Nephron progenitor cell (in vitro differentiated cells): ENCODE measurements around the gene TSPEAR.
A peak's percentile ranks its signal among the peaks of the same experiment; 100 is the strongest.
"Not testable (repeated sequence)": the region's sequence is repeated elsewhere in the genome, so short reads cannot be mapped to it uniquely, and the experiment has no call there.

Source experiments
- DNase-seq: peaks from one replicate; pipeline ENCODE4 v3.0.0; 2021
- H3K27ac Mint-ChIP-seq: 2 replicates; pipeline ENCODE4 v1.8.0; 2021; ENCODE audit warnings: mild to moderate bottlenecking, moderate library complexity, mixed read lengths
- H3K27me3 Mint-ChIP-seq: 2 replicates; pipeline ENCODE4 v1.8.0; 2021; ENCODE audit warnings: mild to moderate bottlenecking, low read depth, mixed read lengths; ENCODE audit not compliant: poor library complexity
- H3K36me3 Mint-ChIP-seq: 2 replicates; pipeline ENCODE4 v1.8.0; 2021; ENCODE audit warnings: low read depth, mixed read lengths
- H3K4me1 Mint-ChIP-seq: 2 replicates; pipeline ENCODE4 v1.8.0; 2021; ENCODE audit warnings: mixed read lengths
- H3K4me3 Mint-ChIP-seq: 2 replicates; pipeline ENCODE4 v1.8.0; 2021; ENCODE audit warnings: mild to moderate bottlenecking, moderate library complexity, mixed read lengths
- H3K9me3 Mint-ChIP-seq: 2 replicates; pipeline ENCODE4 v1.8.0; 2021; ENCODE audit warnings: mild to moderate bottlenecking, moderate library complexity, mixed read lengths
- TF ChIP-seq, protein P1 (sequence below): fragments of 200-600 bp; sonication (generic); IDR thresholded peaks from 2 replicates; pipeline ENCODE4 v1.5.0; 2021; ENCODE audit warnings: antibody characterized with exemption

The TSPEAR gene

GRCh38 chr21:44687671-44688070 lies 23.7 kb downstream of the TSPEAR start:
- H3K9me3 Mint-ChIP-seq, result peaks cover 14% of the 10 kb centered on the region
- H3K4me3 Mint-ChIP-seq, result no peak overlapping the region
- peaks cover 5% of the 10 kb centered on the region for H3K36me3 Mint-ChIP-seq
- H3K27ac Mint-ChIP-seq, result no peak overlapping the region
- TF ChIP-seq, protein P1, sequence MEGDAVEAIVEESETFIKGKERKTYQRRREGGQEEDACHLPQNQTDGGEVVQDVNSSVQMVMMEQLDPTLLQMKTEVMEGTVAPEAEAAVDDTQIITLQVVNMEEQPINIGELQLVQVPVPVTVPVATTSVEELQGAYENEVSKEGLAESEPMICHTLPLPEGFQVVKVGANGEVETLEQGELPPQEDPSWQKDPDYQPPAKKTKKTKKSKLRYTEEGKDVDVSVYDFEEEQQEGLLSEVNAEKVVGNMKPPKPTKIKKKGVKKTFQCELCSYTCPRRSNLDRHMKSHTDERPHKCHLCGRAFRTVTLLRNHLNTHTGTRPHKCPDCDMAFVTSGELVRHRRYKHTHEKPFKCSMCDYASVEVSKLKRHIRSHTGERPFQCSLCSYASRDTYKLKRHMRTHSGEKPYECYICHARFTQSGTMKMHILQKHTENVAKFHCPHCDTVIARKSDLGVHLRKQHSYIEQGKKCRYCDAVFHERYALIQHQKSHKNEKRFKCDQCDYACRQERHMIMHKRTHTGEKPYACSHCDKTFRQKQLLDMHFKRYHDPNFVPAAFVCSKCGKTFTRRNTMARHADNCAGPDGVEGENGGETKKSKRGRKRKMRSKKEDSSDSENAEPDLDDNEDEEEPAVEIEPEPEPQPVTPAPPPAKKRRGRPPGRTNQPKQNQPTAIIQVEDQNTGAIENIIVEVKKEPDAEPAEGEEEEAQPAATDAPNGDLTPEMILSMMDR, result no peak
- DNase-seq, result no peak
- H3K27me3 Mint-ChIP-seq, result peaks cover 28% of the 10 kb centered on the region
- peaks cover 23% of the 10 kb centered on the region for H3K4me1 Mint-ChIP-seq

DNA sequence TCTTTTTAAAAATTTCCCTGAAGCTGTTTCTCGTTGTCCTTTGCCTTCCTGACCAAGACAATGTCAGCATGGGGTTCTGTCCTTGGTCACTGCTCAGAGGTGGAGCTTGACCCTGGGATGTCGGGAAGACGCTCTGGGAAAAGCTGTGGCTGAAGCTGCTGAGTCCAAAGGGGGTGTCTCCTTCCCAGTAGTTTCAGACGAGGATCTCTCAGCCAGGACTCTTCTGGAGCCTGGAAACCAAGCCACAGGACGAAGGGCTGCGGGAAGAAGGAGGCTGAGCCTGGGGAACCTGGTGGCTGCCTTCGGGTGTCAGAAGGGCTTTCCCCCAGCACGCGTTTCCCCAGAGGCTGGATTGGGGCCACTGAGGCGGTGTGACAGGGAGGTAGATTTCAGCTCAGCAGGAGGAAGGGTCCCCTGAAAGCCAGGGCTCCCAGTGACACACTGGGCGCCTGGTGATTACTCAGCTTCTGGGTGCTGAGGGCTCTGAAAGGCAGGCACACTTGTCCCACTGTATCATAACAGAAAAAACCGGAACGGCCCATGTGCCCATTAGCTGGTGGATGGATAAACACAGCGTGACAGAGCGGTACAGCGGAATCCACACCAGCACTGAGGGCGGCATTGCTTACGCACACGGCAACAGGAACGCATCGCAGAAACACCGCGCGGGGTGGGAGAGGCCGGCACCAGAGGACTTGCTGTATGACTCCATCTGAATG lies 24.4 kb downstream of the TSPEAR start:
- TF ChIP-seq, protein P1, result no peak
- Mint-ChIP-seq H3K27ac (peak overlapping the region; percentile 43), H3K9me3 (peaks cover 7% of the 10 kb centered on the region), H3K27me3 (peaks cover 35% of the 10 kb centered on the region), H3K4me3 (no peak overlapping the region), H3K4me1 (peaks cover 23% of the 10 kb centered on the region), H3K36me3 (no peaks in the 10 kb centered on the region)
- DNase-seq, result no peak

DNA sequence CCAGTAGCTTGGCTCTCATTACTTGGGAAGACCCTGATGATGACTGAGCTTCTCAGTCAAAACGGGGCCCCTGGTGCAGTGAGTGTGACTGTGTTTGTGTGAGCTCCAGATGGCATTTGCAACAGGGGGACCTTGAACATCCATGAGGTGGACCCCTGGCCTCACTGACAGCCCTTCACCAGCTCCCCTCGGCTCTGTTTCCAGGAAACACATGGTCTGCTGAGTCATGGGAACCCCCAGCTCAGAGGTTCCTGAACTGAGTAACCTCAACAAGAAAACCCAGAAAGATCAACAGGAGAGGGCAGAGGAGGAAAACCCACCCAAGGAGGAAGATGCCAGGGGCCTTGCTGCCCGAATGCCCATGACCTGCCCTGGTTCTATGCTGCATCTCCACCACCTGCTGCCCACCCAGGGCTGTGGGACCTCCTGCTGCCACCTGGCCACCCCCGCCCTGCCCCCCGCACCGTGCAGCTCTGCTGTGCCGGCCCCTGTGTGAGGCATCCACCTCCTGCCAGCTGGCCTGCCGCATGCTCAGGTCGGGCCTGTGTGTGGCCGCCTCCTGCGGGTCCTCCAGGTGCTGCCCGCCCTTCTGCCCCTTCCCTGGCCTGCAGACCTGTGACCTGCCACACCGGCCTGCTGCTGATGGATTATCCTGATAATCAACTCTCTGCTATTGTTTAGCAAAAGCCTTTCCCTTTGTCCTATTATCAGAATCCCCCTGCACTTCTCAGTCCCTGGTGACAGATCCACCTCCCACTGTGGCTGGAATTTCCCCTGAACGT lies 25.2 kb downstream of the TSPEAR start:
- H3K9me3 Mint-ChIP-seq, result no peaks in the 10 kb centered on the region
- H3K27ac Mint-ChIP-seq, result no peak overlapping the region
- H3K4me1 Mint-ChIP-seq, result peaks cover 23% of the 10 kb centered on the region
- DNase-seq, result no peak
- no peak overlapping the region for H3K4me3 Mint-ChIP-seq
- H3K36me3 Mint-ChIP-seq, result no peaks in the 10 kb centered on the region
- TF ChIP-seq, protein P1, result no peak
- H3K27me3 Mint-ChIP-seq, result peaks cover 37% of the 10 kb centered on the region

DNA sequence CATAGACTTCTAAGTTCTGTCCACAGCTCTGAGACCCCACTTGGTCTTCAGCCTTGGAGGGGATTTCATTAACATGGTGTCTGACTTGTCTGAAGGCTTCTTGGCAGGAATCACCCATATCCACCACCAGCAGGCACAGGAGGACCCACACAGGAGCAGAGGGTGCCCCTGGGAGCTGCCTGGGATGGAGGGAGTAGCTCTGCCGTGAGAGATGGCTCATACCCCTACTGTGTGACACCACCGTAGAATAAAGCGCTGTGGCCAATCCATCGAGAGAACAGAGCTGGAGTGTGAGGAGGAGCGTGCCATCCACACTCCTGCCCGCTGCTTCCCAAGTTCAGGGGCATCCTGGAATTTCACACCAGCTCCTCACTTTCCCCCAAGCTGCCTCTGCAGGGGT lies 26.3 kb downstream of the TSPEAR start:
- not testable (repeated sequence) for DNase-seq, H3K9me3 Mint-ChIP-seq, H3K36me3 Mint-ChIP-seq, H3K4me3 Mint-ChIP-seq, H3K27ac Mint-ChIP-seq
- H3K4me1 Mint-ChIP-seq, result peaks cover 23% of the 10 kb centered on the region
- peaks cover 37% of the 10 kb centered on the region for H3K27me3 Mint-ChIP-seq

GRCh38 chr21:44684483-44684882 lies 26.9 kb downstream of the TSPEAR start:
- TF ChIP-seq, protein P1, result no peak
- no peak overlapping the region for H3K27ac Mint-ChIP-seq
- H3K4me1 Mint-ChIP-seq, result peaks cover 23% of the 10 kb centered on the region
- no peaks in the 10 kb centered on the region for H3K36me3 Mint-ChIP-seq
- H3K9me3 Mint-ChIP-seq, result no peaks in the 10 kb centered on the region
- DNase-seq, result no peak
- H3K27me3 Mint-ChIP-seq, result peaks cover 39% of the 10 kb centered on the region
- H3K4me3 Mint-ChIP-seq, result no peak overlapping the region

- peaks cover 40% of the 10 kb centered on the region for H3K27me3 Mint-ChIP-seq
- no peaks in the 10 kb centered on the region for H3K9me3 Mint-ChIP-seq
- no peak overlapping the region for H3K27ac Mint-ChIP-seq
- TF ChIP-seq, protein P1, result no peak
- no peak for DNase-seq
- no peaks in the 10 kb centered on the region for H3K36me3 Mint-ChIP-seq
- no peak overlapping the region for H3K4me3 Mint-ChIP-seq
- H3K4me1 Mint-ChIP-seq, result peaks cover 23% of the 10 kb centered on the region
Measured at GRCh38 chr21:44684077-44684476, 27.3 kb downstream of the TSPEAR start.
